ENCODE measurements around the gene SMAD3.

DNA sequence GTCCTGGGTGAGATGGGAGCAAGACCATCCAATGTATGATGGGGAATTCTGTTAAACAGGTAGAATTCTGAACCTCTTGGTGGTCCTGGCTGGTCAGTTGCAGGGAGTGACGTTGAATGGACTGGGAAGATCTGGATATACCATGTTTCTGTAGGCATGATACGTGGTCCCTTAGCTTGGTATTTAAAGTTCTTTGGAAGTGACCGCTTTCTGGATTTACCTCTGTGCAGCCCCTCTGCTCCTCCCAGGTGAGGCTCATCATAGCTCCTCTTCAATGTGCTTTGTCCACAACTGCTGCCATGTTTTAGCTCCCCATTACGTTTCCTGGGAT is 37.2 kb downstream of the SMAD3 start:
- TF ChIP-seq, protein P1, sequence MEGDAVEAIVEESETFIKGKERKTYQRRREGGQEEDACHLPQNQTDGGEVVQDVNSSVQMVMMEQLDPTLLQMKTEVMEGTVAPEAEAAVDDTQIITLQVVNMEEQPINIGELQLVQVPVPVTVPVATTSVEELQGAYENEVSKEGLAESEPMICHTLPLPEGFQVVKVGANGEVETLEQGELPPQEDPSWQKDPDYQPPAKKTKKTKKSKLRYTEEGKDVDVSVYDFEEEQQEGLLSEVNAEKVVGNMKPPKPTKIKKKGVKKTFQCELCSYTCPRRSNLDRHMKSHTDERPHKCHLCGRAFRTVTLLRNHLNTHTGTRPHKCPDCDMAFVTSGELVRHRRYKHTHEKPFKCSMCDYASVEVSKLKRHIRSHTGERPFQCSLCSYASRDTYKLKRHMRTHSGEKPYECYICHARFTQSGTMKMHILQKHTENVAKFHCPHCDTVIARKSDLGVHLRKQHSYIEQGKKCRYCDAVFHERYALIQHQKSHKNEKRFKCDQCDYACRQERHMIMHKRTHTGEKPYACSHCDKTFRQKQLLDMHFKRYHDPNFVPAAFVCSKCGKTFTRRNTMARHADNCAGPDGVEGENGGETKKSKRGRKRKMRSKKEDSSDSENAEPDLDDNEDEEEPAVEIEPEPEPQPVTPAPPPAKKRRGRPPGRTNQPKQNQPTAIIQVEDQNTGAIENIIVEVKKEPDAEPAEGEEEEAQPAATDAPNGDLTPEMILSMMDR (conservative IDR thresholded peaks at IDR 0.05) = no peak
- no peak for TF ChIP-seq EZH2 (IDR thresholded peaks at IDR 0.05; ENCODE audit: low read depth)

Measured in PC-9 (cell line).